Gastroesophageal sphincter (tissue), 3 donors: Measurements from ENCODE around the gene RPS25.

Source experiments
- CTCF ChIP-seq, 4 experiments: fragments of 200-600 bp in 2 of 4; fragments of 450-650 bp in 2 of 4; sonication (generic) in 1 of 4; IDR thresholded peaks; one replicate each; pipeline ENCODE4 v1.5.1; 2017 to 2019; ENCODE audit warnings: antibody characterized with exemption in 4 of 4, mild to moderate bottlenecking in 2 of 4, moderate library complexity in 2 of 4
- EP300 ChIP-seq: sonication (generic); formaldehyde crosslinking; IDR thresholded peaks from one replicate; pipeline ENCODE4 v1.6.1; 2017; ENCODE audit warnings: antibody characterized with exemption, mild to moderate bottlenecking
- POLR2A ChIP-seq, 2 donors: fragments of 450-650 bp; IDR thresholded peaks; one replicate each; pipeline ENCODE4 v1.6.1; 2017; ENCODE audit warnings: antibody characterized with exemption in 2 of 2, mild to moderate bottlenecking in 2 of 2, moderate library complexity in 1 of 2
- POLR2AphosphoS5 ChIP-seq: sonication (generic); formaldehyde crosslinking; IDR thresholded peaks from one replicate; pipeline ENCODE4 v1.6.1; 2017; ENCODE audit warnings: antibody characterized with exemption

DNA sequence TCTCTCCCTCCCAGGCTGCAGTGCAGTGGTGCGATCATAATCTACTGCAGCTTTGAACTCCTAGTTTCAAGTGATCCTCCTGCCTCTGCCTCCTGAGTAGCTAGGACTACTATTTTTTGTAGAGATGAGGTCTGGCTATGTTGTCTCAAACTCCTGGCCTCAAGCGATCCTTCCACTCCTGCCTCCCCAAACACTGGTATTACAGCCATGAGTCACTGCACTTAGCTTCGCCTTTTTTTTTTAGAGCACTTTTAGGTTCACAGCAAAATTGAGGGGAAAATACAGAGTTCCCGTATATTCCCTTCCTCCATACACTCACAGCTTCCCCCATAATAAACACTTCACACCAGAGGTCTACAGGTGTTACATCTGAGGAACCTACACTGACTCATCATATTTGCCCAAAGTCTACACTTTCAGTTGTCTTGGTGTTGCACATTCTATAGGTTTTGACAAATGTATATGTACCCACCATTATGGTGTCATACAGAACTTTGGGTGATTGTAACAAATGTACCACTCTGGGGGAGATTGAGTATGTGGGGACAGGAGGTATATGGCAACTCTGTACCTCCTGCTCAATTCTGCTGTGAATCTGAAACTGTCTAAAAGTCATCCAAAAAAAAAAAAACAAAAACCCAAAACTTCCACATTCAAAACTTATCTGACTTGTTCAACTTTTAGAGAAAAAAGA, 23.8 kb upstream of the RPS25 start:
- TF ChIP-seq POLR2AphosphoS5 (no peak), POLR2A (IDR thresholded peaks at IDR 0.05) (no peak), CTCF (IDR thresholded peaks at IDR 0.05) (no peak), EP300 (no peak)
